AG04450 (cell line): ENCODE results near the gene PDIA2. TPM values are rescaled to one million over a fixed set of nuclear protein-coding genes. Genes with fewer than 3 reads are reported as not detected.

Source experiments
- CTCF ChIA-PET: fragments of 300-600, 350-600 bp; formaldehyde crosslinking; extraction: SDS; loops from one replicate; lab custom pipeline; 2022; ENCODE audit warnings: antibody characterized with exemption, inconsistent platforms; lab: Charles Lee
- POLR2A ChIA-PET: fragments of 350-600 bp; formaldehyde crosslinking; extraction: SDS; loops from one replicate; lab custom pipeline; 2021; ENCODE audit warnings: antibody characterized with exemption, inconsistent platforms; lab: Yijun Ruan, JAX
- DNase-seq: peaks from one replicate; pipeline ENCODE4 v3.0.0-alpha.2; 2011; ENCODE audit warnings: low read depth, low spot score
- H3K27ac ChIP-seq: one replicate; pipeline ENCODE4 v1.5.1; 2012; ENCODE audit warnings: low read depth, low read length, control low read depth
- H3K27me3 ChIP-seq: one replicate; pipeline ENCODE4 v1.6.0; 2012; ENCODE audit warnings: low read length; ENCODE audit not compliant: control insufficient read depth, insufficient read depth
- H3K4me3 ChIP-seq: 2 replicates; pipeline ENCODE4 v1.5.1; 2011; ENCODE audit warnings: mild to moderate bottlenecking, low read depth, low read length, control low read depth
- H3K9me3 ChIP-seq: 2 replicates; pipeline ENCODE4 v1.5.1; 2012; ENCODE audit warnings: low read length; ENCODE audit not compliant: control insufficient read depth, insufficient read depth
- CTCF ChIP-seq: IDR thresholded peaks from 2 replicates; pipeline ENCODE4 v1.5.1; 2011; ENCODE audit warnings: low read depth, low read length, control low read depth, inconsistent platforms
- polyA plus RNA-seq: library from polyadenylated mRNA; depleted of rRNA; stranded (reverse); fragments of >200 nt; gene quantifications from 2 replicates; pipeline ENCODE4 v1.2.3, GENCODE V29; 2011

Gene PDIA2
- polyA plus RNA-seq, 1 experiment, result 0.45 TPM

- POLR2A ChIA-PET, result no interaction called here
- CTCF ChIA-PET, result no interaction called here
- Histone ChIP-seq H3K27me3 (no peaks in the 10 kb centered on the region), H3K9me3 (no peaks in the 10 kb centered on the region), H3K27ac (no peak overlapping the region), H3K4me3 (no peak overlapping the region)
- no peak for DNase-seq
- TF ChIP-seq CTCF, result no peak
These were observed 24.8 kb downstream of the PDIA2 start for GRCh38 chr16:307691-308312.

- Histone ChIP-seq H3K27me3 (no peaks in the 10 kb centered on the region), H3K4me3 (no peak overlapping the region), H3K9me3 (no peaks in the 10 kb centered on the region), H3K27ac (no peak overlapping the region)
- no peak for DNase-seq
- ChIA-PET CTCF (no interaction called here), POLR2A (no interaction called here)
- no peak for TF ChIP-seq CTCF
These were observed 26.5 kb downstream of the PDIA2 start for GRCh38 chr16:309476-309875.

GRCh38 chr16:311725-312124, 28.8 kb downstream of the PDIA2 start:
- ChIA-PET POLR2A (no interaction called here), CTCF (no interaction called here)
- Histone ChIP-seq H3K4me3 (no peak overlapping the region), H3K9me3 (no peaks in the 10 kb centered on the region), H3K27ac (no peak overlapping the region), H3K27me3 (no peaks in the 10 kb centered on the region)
- DNase-seq, result no peak
- no peak for TF ChIP-seq CTCF

GRCh38 chr16:314351-314750, 31.4 kb downstream of the PDIA2 start:
- no peak for TF ChIP-seq CTCF
- Histone ChIP-seq H3K27me3 (no peaks in the 10 kb centered on the region), H3K4me3 (no peak overlapping the region), H3K27ac (no peak overlapping the region), H3K9me3 (no peaks in the 10 kb centered on the region)
- DNase-seq, result no peak
- CTCF ChIA-PET, result no interaction called here
- POLR2A ChIA-PET, result no interaction called here

- ChIA-PET POLR2A (no interaction called here), CTCF (no interaction called here)
These were observed 31.9 kb downstream of the PDIA2 start for GRCh38 chr16:314795-315299.

More at GRCh38 chr16:314795-315299, 31.9 kb downstream of the PDIA2 start:
- H3K4me3 ChIP-seq, result no peak overlapping the region
- H3K9me3 ChIP-seq, result no peaks in the 10 kb centered on the region
- H3K27ac ChIP-seq, result no peak overlapping the region
- no peak for TF ChIP-seq CTCF
- H3K27me3 ChIP-seq, result no peaks in the 10 kb centered on the region
- DNase-seq, result no peak
